H1 (cell line): Measurements from ENCODE around the gene PRAME. TPM values are rescaled to one million over a fixed set of nuclear protein-coding genes. Genes with fewer than 3 reads are reported as not detected.

Source experiments
- CTCF ChIA-PET: fragments of 300-600 bp; sonication (Branson Sonifier 250); formaldehyde crosslinking; loops from one replicate; lab custom pipeline; 2021; ENCODE audit not compliant: partially characterized antibody; lab: Charles Lee
- POLR2A ChIA-PET: fragments of 300-600 bp; sonication (Branson Sonifier 250); formaldehyde crosslinking; loops from one replicate; lab custom pipeline; 2021; ENCODE audit warnings: inconsistent platforms; ENCODE audit not compliant: partially characterized antibody; lab: Charles Lee
- DNase-seq, 2 experiments: peaks; one replicate each; pipeline versions ENCODE4 v3.0.0 to v3.0.0-alpha.2; 2010 to 2022; ENCODE audit warnings: low spot score in 2 of 2, low read depth in 1 of 2, mixed read lengths in 1 of 2
- FAIRE-seq: peaks from 2 replicates; lab custom pipeline; 2011; peaks lifted over from hg19 to GRCh38; lab: Jason Lieb, UNC
- H2AFZ ChIP-seq: 2 replicates; pipeline ENCODE4 v1.8.1; 2012; ENCODE audit warnings: low read length, inconsistent platforms
- H2AK5ac ChIP-seq: 2 replicates; pipeline ENCODE4 v1.6.1; 2013; ENCODE audit warnings: low read depth, low read length
- H2BK120ac ChIP-seq: replicated peaks from 2 replicates; pipeline ENCODE3; 2013; ENCODE audit warnings: low read depth, low read length, inconsistent platforms
- H2BK12ac ChIP-seq: 2 replicates; pipeline ENCODE4 v1.6.1; 2013; ENCODE audit warnings: low read depth, low read length
- H2BK15ac ChIP-seq: 2 replicates; pipeline ENCODE4 v1.6.1; 2013; ENCODE audit warnings: low read length
- H2BK20ac ChIP-seq: 2 replicates; pipeline ENCODE4 v1.6.1; 2013; ENCODE audit warnings: low read length
- H2BK5ac ChIP-seq: 2 replicates; pipeline ENCODE4 v1.6.1; 2013; ENCODE audit warnings: low read depth, low read length
- H3K14ac ChIP-seq: 2 replicates; pipeline ENCODE4 v1.6.1; 2013; ENCODE audit warnings: inconsistent platforms; ENCODE audit not compliant: insufficient read length
- H3K18ac ChIP-seq: 2 replicates; pipeline ENCODE4 v1.6.1; 2013; ENCODE audit warnings: low read length; ENCODE audit errors: extremely low read depth
- H3K23ac ChIP-seq: 2 replicates; pipeline ENCODE4 v1.6.1; 2013; ENCODE audit warnings: inconsistent platforms; ENCODE audit not compliant: insufficient read length
- H3K23me2 ChIP-seq: 2 replicates; pipeline ENCODE4 v1.6.1; 2013; ENCODE audit warnings: low read depth, low read length
- H3K27ac ChIP-seq: 2 replicates; pipeline ENCODE4 v1.6.1; 2011; ENCODE audit warnings: low read depth, low read length, inconsistent platforms
- H3K27me3 ChIP-seq, 4 experiments: replicated peaks in 1 of 4; 1 replicate in 1 of 4; 2 replicates in 3 of 4; pipeline versions ENCODE4 v1.6.1 to v1.8.1; 2011 to 2013; ENCODE audit warnings: low read length in 3 of 4, mild to moderate bottlenecking in 3 of 4, inconsistent platforms in 2 of 4, mixed read lengths in 2 of 4, moderate library complexity in 1 of 4; ENCODE audit not compliant: control insufficient read depth in 3 of 4, insufficient read depth in 3 of 4; ENCODE audit errors: extremely low read depth in 1 of 4
- H3K36me3 ChIP-seq, 4 experiments: 2 replicates each; pipeline versions ENCODE4 v1.6.1 to v1.8.1; 2011 to 2013; ENCODE audit warnings: mild to moderate bottlenecking in 4 of 4, low read length in 3 of 4, moderate library complexity in 2 of 4, control low read depth in 1 of 4, inconsistent platforms in 1 of 4; ENCODE audit not compliant: insufficient read depth in 4 of 4, control insufficient read depth in 2 of 4
- H3K4ac ChIP-seq: replicated peaks from 2 replicates; pipeline ENCODE3; 2013; ENCODE audit warnings: low read length, low read depth, mixed read lengths, inconsistent platforms; ENCODE audit not compliant: insufficient read length
- H3K4me1 ChIP-seq, 4 experiments: replicated peaks in 1 of 4; 1 replicate in 1 of 4; 2 replicates in 3 of 4; pipeline versions ENCODE4 v1.6.1 to v1.8.1; 2011 to 2013; ENCODE audit warnings: low read length in 3 of 4, inconsistent platforms in 2 of 4, mixed read lengths in 1 of 4; ENCODE audit not compliant: insufficient read depth in 4 of 4, control insufficient read depth in 3 of 4
- H3K4me2 ChIP-seq, 2 experiments: 2 replicates each; pipeline versions ENCODE4 v1.6.1 to v1.8.1; 2011 to 2013; ENCODE audit warnings: low read depth in 2 of 2, low read length in 2 of 2, control low read depth in 1 of 2, inconsistent platforms in 1 of 2, mild to moderate bottlenecking in 1 of 2; ENCODE audit not compliant: insufficient read depth in 1 of 2
- H3K4me3 ChIP-seq, 4 experiments: fragments of 200-600, 300-600 bp in 1 of 4; sonication (generic), shearing (Covaris generic), sonication (Bioruptor Twin) in 1 of 4; 2 replicates each; pipeline versions ENCODE4 v1.5.1 to v1.8.1; 2011 to 2016; ENCODE audit warnings: low read length in 4 of 4, low read depth in 3 of 4, control low read depth in 2 of 4, inconsistent platforms in 2 of 4, mild to moderate bottlenecking in 2 of 4, mixed read lengths in 1 of 4, moderate library complexity in 1 of 4; ENCODE audit not compliant: insufficient read depth in 2 of 4; ENCODE audit errors: extremely low read depth in 1 of 4
- H3K56ac ChIP-seq: replicated peaks from 2 replicates; pipeline ENCODE3; 2013; ENCODE audit warnings: low read depth, mild to moderate bottlenecking, mixed read lengths, low read length, inconsistent platforms; ENCODE audit not compliant: insufficient read length
- H3K79me1 ChIP-seq: 2 replicates; pipeline ENCODE4 v1.6.1; 2013; ENCODE audit warnings: low read depth, low read length, control low read depth
- H3K79me2 ChIP-seq, 2 experiments: 2 replicates each; pipeline versions ENCODE4 v1.6.1 to v1.8.1; 2012 to 2013; ENCODE audit warnings: low read length in 2 of 2, mild to moderate bottlenecking in 2 of 2, inconsistent platforms in 1 of 2; ENCODE audit not compliant: insufficient read depth in 2 of 2, control insufficient read depth in 1 of 2
- H3K9ac ChIP-seq, 4 experiments: replicated peaks in 1 of 4; 1 replicate in 1 of 4; 2 replicates in 3 of 4; pipeline versions ENCODE4 v1.6.1 to v1.8.1; 2011 to 2013; ENCODE audit warnings: low read depth in 3 of 4, low read length in 3 of 4, control low read depth in 2 of 4, mild to moderate bottlenecking in 2 of 4, moderate library complexity in 2 of 4, inconsistent platforms in 1 of 4; ENCODE audit errors: extremely low read depth in 1 of 4
- H3K9me3 ChIP-seq, 2 experiments: 2 replicates each; pipeline versions ENCODE4 v1.6.1 to v1.8.1; 2012 to 2013; ENCODE audit warnings: mild to moderate bottlenecking in 2 of 2, moderate library complexity in 2 of 2, control low read depth in 1 of 2, inconsistent platforms in 1 of 2, low read depth in 1 of 2, low read length in 1 of 2, mixed read lengths in 1 of 2; ENCODE audit not compliant: insufficient read depth in 2 of 2
- H4K20me1 ChIP-seq, 2 experiments: replicated peaks in 1 of 2; 2 replicates each; pipeline versions ENCODE3 to v1.8.1; 2011 to 2013; ENCODE audit warnings: inconsistent platforms in 2 of 2, low read length in 2 of 2, mild to moderate bottlenecking in 1 of 2; ENCODE audit not compliant: insufficient read depth in 2 of 2, control insufficient read depth in 1 of 2
- H4K5ac ChIP-seq: 2 replicates; pipeline ENCODE4 v1.6.1; 2013; ENCODE audit warnings: low read length, low read depth, mixed read lengths, inconsistent platforms; ENCODE audit not compliant: insufficient read length
- H4K8ac ChIP-seq: 2 replicates; pipeline ENCODE4 v1.8.0; 2013; ENCODE audit warnings: mild to moderate bottlenecking, moderate library complexity, low read length, inconsistent platforms; ENCODE audit not compliant: insufficient read depth; ENCODE audit errors: extremely low read depth
- H4K91ac ChIP-seq: replicated peaks from 2 replicates; pipeline ENCODE3; 2013; ENCODE audit warnings: low read length, mixed read lengths, inconsistent platforms; ENCODE audit not compliant: insufficient read length
- ATF2 ChIP-seq: IDR thresholded peaks from 2 replicates; pipeline ENCODE4 v1.6.1; 2012; ENCODE audit warnings: low read length, inconsistent platforms
- BRCA1 ChIP-seq: IDR thresholded peaks from 2 replicates; pipeline ENCODE4 v1.6.1; 2012; ENCODE audit warnings: low read depth, low read length, improper control_type of control experiment
- CBX5 ChIP-seq: fragments of 300-800, 300-1000 bp; sonication (generic); IDR thresholded peaks from 2 replicates; pipeline ENCODE4 v1.7.1; 2016; ENCODE audit warnings: antibody characterized with exemption, low read length, low read depth
- CHD1 ChIP-seq: IDR thresholded peaks from 2 replicates; pipeline ENCODE4 v1.6.1; 2012; ENCODE audit warnings: low read depth, low read length, improper control_type of control experiment
- GTF2F1 ChIP-seq: IDR thresholded peaks from 2 replicates; pipeline ENCODE4 v1.6.1; 2012; ENCODE audit warnings: low read depth, low read length, improper control_type of control experiment, borderline replicate concordance
- HDAC6 ChIP-seq: IDR thresholded peaks from one replicate; pipeline ENCODE4 v1.7.1; 2012; ENCODE audit warnings: low read depth, mild to moderate bottlenecking, inconsistent platforms, low read length, moderate library complexity
- KDM5A ChIP-seq: fragments of 200-600 bp; IDR thresholded peaks from 2 replicates; pipeline ENCODE4 v1.7.1; 2012; ENCODE audit warnings: mild to moderate bottlenecking, low read length, inconsistent platforms, mixed read lengths
- MAFK ChIP-seq: IDR thresholded peaks from 2 replicates; pipeline ENCODE4 v1.6.1; 2012; ENCODE audit warnings: low read depth, mild to moderate bottlenecking, improper control_type of control experiment, low read length
- RXRA ChIP-seq: IDR thresholded peaks from 2 replicates; pipeline ENCODE4 v1.6.1; 2011; ENCODE audit warnings: low read depth, mild to moderate bottlenecking, low read length, moderate library complexity; ENCODE audit not compliant: insufficient read depth
- SAP30 ChIP-seq: fragments of 300-600 bp; sonication (generic); IDR thresholded peaks from 2 replicates; pipeline ENCODE4 v1.7.1; 2012; ENCODE audit warnings: low read length, moderate library complexity, mild to moderate bottlenecking, inconsistent platforms; ENCODE audit not compliant: insufficient read depth, insufficient replicate concordance
- SP1 ChIP-seq: IDR thresholded peaks from 2 replicates; pipeline ENCODE4 v1.6.1; 2011; ENCODE audit warnings: low read depth, low read length
- SP4 ChIP-seq: IDR thresholded peaks from 2 replicates; pipeline ENCODE4 v1.6.1; 2012; ENCODE audit warnings: low read length, inconsistent platforms
- SRF ChIP-seq: IDR thresholded peaks from 2 replicates; pipeline ENCODE4 v1.6.1; 2011; ENCODE audit warnings: mild to moderate bottlenecking, low read depth, low read length, moderate library complexity
- TBP ChIP-seq: IDR thresholded peaks from 2 replicates; pipeline ENCODE4 v1.6.1; 2011; ENCODE audit warnings: low read depth, low read length, improper control_type of control experiment
- WGBS, 2 experiments: shearing (Covaris generic) in 1 of 2; methylation state at CpG; one replicate each; pipeline versions ENCODE4 v1.1.6 to v1.1.7; 2013 to 2015; ENCODE audit warnings: low lambda C conversion rate in 2 of 2, mixed read lengths in 2 of 2, inconsistent platforms in 1 of 2, low coverage in 1 of 2, missing lambda C conversion rate in 1 of 2; ENCODE audit not compliant: insufficient replicate concordance in 2 of 2, insufficient coverage in 1 of 2, insufficient read length in 1 of 2; ENCODE audit errors: extremely low coverage in 1 of 2, missing lambda C conversion rate in 1 of 2; 5-methylcytosine and 5-hydroxymethylcytosine counted together
- polyA plus RNA-seq, 7 experiments: library from polyadenylated mRNA; depleted of rRNA in 3 of 7; stranded (reverse) in 5 of 7; unstranded in 2 of 7; fragments of >200 nt in 5 of 7; fragments of 200-250 nt in 2 of 7; gene quantifications; 1 replicate in 5 of 7; 2 replicates in 1 of 7; 4 replicates in 1 of 7; pipeline versions ENCODE4 v1.2.1 to v1.2.3, GENCODE V29; 2011 to 2013; ENCODE audit warnings: missing spikeins in 2 of 7, mixed read lengths in 2 of 7
- total RNA-seq: library from RNA; stranded (reverse); fragmentation: NEBNext Ultra II Directional; extraction: Animal tissue kit (Norgen Biotek cat#: 25700); gene quantifications from 2 replicates; pipeline ENCODE4 v1.2.1, GENCODE V29; 2021

PRAME gene
- total and polyA plus RNA-seq, 2 of the 8 experiments (the other 6 are each of a cell fraction or from before 2014, with no cell fraction given) = 0.15 to 1.1 TPM

GRCh38 chr22:22535662-22536061 is 23.4 kb downstream of the PRAME start:
- Histone ChIP-seq H3K14ac (no peak overlapping the region), H2BK15ac (no peak overlapping the region), H3K18ac (no peak overlapping the region), H3K27me3 (peaks cover 9 to 29% (median 14%) of the 10 kb centered on the region in 4 experiments), H3K79me1 (no peaks in the 10 kb centered on the region), H2AFZ (no peak overlapping the region), H3K23me2 (no peaks in the 10 kb centered on the region), H2BK20ac (no peak overlapping the region), H3K4me2 (no peak overlapping the region), H4K20me1 (no peaks in the 10 kb centered on the region), H3K36me3 (no peaks in the 10 kb centered on the region), H4K8ac (no peak overlapping the region), H3K9me3 (peaks cover 3 to 27% of the 10 kb centered on the region in 2 experiments; a peak in 2 of 4 replicates), H3K4me1 (no peaks in the 10 kb centered on the region), H2BK120ac (no peak overlapping the region), H3K27ac (no peak overlapping the region), H4K91ac (no peak overlapping the region), H4K5ac (no peak overlapping the region), H3K23ac (no peak overlapping the region), H3K79me2 (no peaks in the 10 kb centered on the region), H2AK5ac (no peak overlapping the region), H3K56ac (no peak overlapping the region), H2BK5ac (no peak overlapping the region), H3K4ac (no peak overlapping the region), H2BK12ac (no peak overlapping the region), H3K9ac (no peak overlapping the region), H3K4me3 (no peak overlapping the region)
- 90% methylated on average over 3 of the region's 3 CpGs; no CpG with 5 or more reads in 1 of the 2 experiments for WGBS, 2 experiments
- no peak for FAIRE-seq
- POLR2A ChIA-PET = no interaction called here
- CTCF ChIA-PET = interaction anchor here (2.0 kb wide), 1 partner anchor 16 kb away, joined by 5 read pairs; the partner anchor contains the start of gene ZNF280A
- no peak for DNase-seq
- TF ChIP-seq SRF (no peak), SAP30 (no peak), RXRA (no peak), GTF2F1 (no peak), SP1 (no peak), BRCA1 (no peak), CBX5 (no peak), MAFK (no peak), ATF2 (no peak), HDAC6 (no peak), SP4 (no peak), TBP (no peak), KDM5A (no peak), CHD1 (no peak)
